ENCODE data around the gene LTK.

The LTK gene

GRCh38 chr15:41513506-41514227 is at the start of gene LTK:
Gene LTK (minus strand): TSS chr15:41513827. CDS start chr15:41513709, 118 bp downstream.
- DNase-seq, result peak; percentile 45

GRCh38 chr15:41562784-41563198 is 49.2 kb upstream of the LTK start:
- no peak for DNase-seq

- DNase-seq, result no peak
Measured at GRCh38 chr15:41562244-41562643, 48.6 kb upstream of the LTK start.

GRCh38 chr15:41561777-41562145 is 48.1 kb upstream of the LTK start:
- no peak for DNase-seq

GRCh38 chr15:41561104-41561776 is 47.6 kb upstream of the LTK start:
- DNase-seq, result no peak

GRCh38 chr15:41560572-41560874 is 46.9 kb upstream of the LTK start:
- no peak for DNase-seq

GRCh38 chr15:41559239-41559782 is 45.7 kb upstream of the LTK start:
- DNase-seq, result no peak

- DNase-seq, result no peak
Measured at GRCh38 chr15:41558400-41559238, 45.0 kb upstream of the LTK start, which contains the start of gene TYRO3. Gene TYRO3 (plus strand): TSS chr15:41559212. CDS start chr15:41559258, 46 bp downstream.

- DNase-seq, result peak; percentile 79
Measured at GRCh38 chr15:41557673-41558399, 44.2 kb upstream of the LTK start.

- no peak for DNase-seq
Measured at GRCh38 chr15:41556677-41557076, 43.0 kb upstream of the LTK start.

GRCh38 chr15:41554915-41555314 is 41.3 kb upstream of the LTK start:
- no peak for DNase-seq

- DNase-seq, result no peak
Measured at GRCh38 chr15:41554343-41554742, 40.7 kb upstream of the LTK start.

- DNase-seq, result no peak
Measured at GRCh38 chr15:41553731-41554130, 40.1 kb upstream of the LTK start.

- DNase-seq, result no peak
Measured at GRCh38 chr15:41550066-41550775, 36.6 kb upstream of the LTK start.

- DNase-seq, result no peak
Measured at GRCh38 chr15:41546851-41547786, 33.5 kb upstream of the LTK start.

- DNase-seq, result no peak
Measured at GRCh38 chr15:41545218-41545617, 31.6 kb upstream of the LTK start.

- DNase-seq, result no peak
Measured at GRCh38 chr15:41544650-41545015, 31.0 kb upstream of the LTK start.

- no peak for DNase-seq
Measured at GRCh38 chr15:41543521-41543870, 29.9 kb upstream of the LTK start.

- DNase-seq, result no peak
Measured at GRCh38 chr15:41536866-41537265, 23.2 kb upstream of the LTK start.

- DNase-seq, result peak; percentile 66
Measured at GRCh38 chr15:41535544-41535943, 21.9 kb upstream of the LTK start.

GRCh38 chr15:41530363-41530956 is 16.8 kb upstream of the LTK start:
- DNase-seq, result no peak

All from hematopoietic multipotent progenitor cell treated with erythropoietin and hydrocortisone succinate and interleukin-3 and kit ligand, for 8 days (in vitro differentiated cells).